HepG2 (cell line): ENCODE data around the gene FABP1. TPM values are rescaled to one million over a fixed set of nuclear protein-coding genes. Genes with fewer than 3 reads are reported as not detected.
A peak's percentile ranks its signal among the peaks of the same experiment; 100 is the strongest.

Experiments used
- HCFC1 ChIP-seq: fragments of 150-350 bp; IDR thresholded peaks from 2 replicates; pipeline ENCODE4 v1.6.1; 2014; ENCODE audit warnings: low read depth, low read length
- KMT2A ChIP-seq: sonication (generic); formaldehyde crosslinking; IDR thresholded peaks from 2 replicates; pipeline ENCODE4 v1.4.0; 2020; ENCODE audit warnings: missing genetic modification reagents
- PAX8 ChIP-seq: sonication (generic); formaldehyde crosslinking; IDR thresholded peaks from 2 replicates; pipeline ENCODE4 v1.8.0; 2022; ENCODE audit warnings: mild to moderate bottlenecking, missing genetic modification reagents, borderline replicate concordance
- REST ChIP-seq, 2 experiments: IDR thresholded peaks; 2 replicates each; pipeline ENCODE4 v1.6.1; 2011 to 2012; ENCODE audit warnings: low read length in 2 of 2, borderline replicate concordance in 1 of 2, low read depth in 1 of 2, mild to moderate bottlenecking in 1 of 2, moderate library complexity in 1 of 2
- SMYD3 ChIP-seq: sonication (generic); formaldehyde crosslinking; IDR thresholded peaks from 2 replicates; pipeline ENCODE4 v1.8.1; 2023; ENCODE audit warnings: mild to moderate bottlenecking, missing genetic modification reagents
- ZBTB42 ChIP-seq: sonication (generic); formaldehyde crosslinking; IDR thresholded peaks from 2 replicates; pipeline ENCODE4 v1.5.0; 2020; ENCODE audit warnings: mild to moderate bottlenecking, missing genetic modification reagents
- ZFP41 ChIP-seq: sonication (generic); formaldehyde crosslinking; IDR thresholded peaks from 2 replicates; pipeline ENCODE4 v1.4.0; 2020; ENCODE audit warnings: mild to moderate bottlenecking, missing genetic modification reagents, borderline replicate concordance
- ZHX2 ChIP-seq, 2 experiments: sonication (generic) in 1 of 2; formaldehyde crosslinking in 1 of 2; IDR thresholded peaks; 2 replicates each; pipeline versions ENCODE4 v1.6.1 to v1.9.0; 2014 to 2022; ENCODE audit warnings: antibody characterized with exemption in 1 of 2, borderline replicate concordance in 1 of 2, inconsistent platforms in 1 of 2, low read depth in 1 of 2, missing genetic modification reagents in 1 of 2
- polyA plus RNA-seq, 8 experiments: library from polyadenylated mRNA; depleted of rRNA in 3 of 8; stranded (reverse) in 7 of 8; unstranded in 1 of 8; fragments of >200 nt; fragmentation: Illumina TruSeq in 4 of 8; extraction: Trizol in 4 of 8; gene quantifications; 2 replicates each; pipeline versions ENCODE4 v1.2.1 to v1.2.3, GENCODE V29; 2011 to 2016; ENCODE audit warnings: low read depth in 4 of 8, missing spikeins in 1 of 8, mixed read lengths in 1 of 8; ENCODE audit not compliant: insufficient read depth in 1 of 8
- total RNA-seq, 5 experiments: library from RNA; depleted of rRNA; stranded (reverse); fragments of >200 nt; fragmentation: Illumina TruSeq; extraction: Trizol; gene quantifications; 2 replicates each; pipeline ENCODE4 v1.2.3, GENCODE V29; 2016; ENCODE audit warnings: low read depth in 1 of 5

FABP1 gene
- total and polyA plus RNA-seq, 2 of the 13 experiments (the other 11 are each of a cell fraction or from before 2014, with no cell fraction given) = 644 to 1,608 TPM

- no peak for TF ChIP-seq ZHX2 (IDR thresholded peaks at IDR 0.05; ENCODE audit: low read depth)
- no peak for TF ChIP-seq ZHX2 (CRISPR knock-in tag; IDR thresholded peaks at IDR 0.05; ENCODE audit: borderline replicate concordance)
- no peak for TF ChIP-seq PAX8 (CRISPR knock-in tag)
- TF ChIP-seq REST (IDR thresholded peaks at IDR 0.05; ENCODE audit: borderline replicate concordance in 1 of 2, low read depth in 1 of 2, low read length in 2 of 2) = no peak
- 0 out of 2 replicates have a peak, but pooled peaks have one; percentile 21 for TF ChIP-seq ZFP41 (CRISPR knock-in tag)
- TF ChIP-seq HCFC1 = no peak
- TF ChIP-seq ZBTB42 (CRISPR knock-in tag) = no peak
- TF ChIP-seq SMYD3 (CRISPR knock-in tag) = no peak
- no peak for TF ChIP-seq KMT2A (CRISPR knock-in tag)
Observed at GRCh38 chr2:88160517-88160916, 32.7 kb upstream of the FABP1 start (continued).
